Measurements from ENCODE around the gene OR1F1. TPM values are rescaled to one million over a fixed set of nuclear protein-coding genes. Genes with fewer than 3 reads are reported as not detected.

Gene OR1F1
- total and polyA plus RNA-seq, 9 of the 15 experiments (the other 6 are each of a cell fraction or from before 2014, with no cell fraction given): 0.15 to 0.61 (median 0.35) TPM; not detected in 3

DNA sequence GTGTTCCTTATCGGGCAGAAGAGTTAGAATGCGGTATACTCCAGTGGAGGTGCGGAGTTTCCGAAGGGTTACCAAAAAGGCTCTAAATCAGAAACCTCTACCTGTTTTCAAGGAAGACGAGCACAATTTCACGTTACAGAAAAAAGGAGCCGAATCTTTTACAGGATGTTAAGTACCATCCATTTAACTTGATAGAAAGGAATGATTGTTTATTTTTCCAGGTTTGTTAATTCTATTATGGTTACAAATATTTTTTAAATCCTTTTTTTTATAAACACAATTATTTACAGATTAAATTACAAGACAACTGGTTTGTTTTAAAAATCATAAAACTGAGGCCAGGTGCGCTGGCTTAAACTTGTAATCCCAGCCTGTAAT is 35.0 kb upstream of the OR1F1 start (continued):
- TF ChIP-seq, protein P1, sequence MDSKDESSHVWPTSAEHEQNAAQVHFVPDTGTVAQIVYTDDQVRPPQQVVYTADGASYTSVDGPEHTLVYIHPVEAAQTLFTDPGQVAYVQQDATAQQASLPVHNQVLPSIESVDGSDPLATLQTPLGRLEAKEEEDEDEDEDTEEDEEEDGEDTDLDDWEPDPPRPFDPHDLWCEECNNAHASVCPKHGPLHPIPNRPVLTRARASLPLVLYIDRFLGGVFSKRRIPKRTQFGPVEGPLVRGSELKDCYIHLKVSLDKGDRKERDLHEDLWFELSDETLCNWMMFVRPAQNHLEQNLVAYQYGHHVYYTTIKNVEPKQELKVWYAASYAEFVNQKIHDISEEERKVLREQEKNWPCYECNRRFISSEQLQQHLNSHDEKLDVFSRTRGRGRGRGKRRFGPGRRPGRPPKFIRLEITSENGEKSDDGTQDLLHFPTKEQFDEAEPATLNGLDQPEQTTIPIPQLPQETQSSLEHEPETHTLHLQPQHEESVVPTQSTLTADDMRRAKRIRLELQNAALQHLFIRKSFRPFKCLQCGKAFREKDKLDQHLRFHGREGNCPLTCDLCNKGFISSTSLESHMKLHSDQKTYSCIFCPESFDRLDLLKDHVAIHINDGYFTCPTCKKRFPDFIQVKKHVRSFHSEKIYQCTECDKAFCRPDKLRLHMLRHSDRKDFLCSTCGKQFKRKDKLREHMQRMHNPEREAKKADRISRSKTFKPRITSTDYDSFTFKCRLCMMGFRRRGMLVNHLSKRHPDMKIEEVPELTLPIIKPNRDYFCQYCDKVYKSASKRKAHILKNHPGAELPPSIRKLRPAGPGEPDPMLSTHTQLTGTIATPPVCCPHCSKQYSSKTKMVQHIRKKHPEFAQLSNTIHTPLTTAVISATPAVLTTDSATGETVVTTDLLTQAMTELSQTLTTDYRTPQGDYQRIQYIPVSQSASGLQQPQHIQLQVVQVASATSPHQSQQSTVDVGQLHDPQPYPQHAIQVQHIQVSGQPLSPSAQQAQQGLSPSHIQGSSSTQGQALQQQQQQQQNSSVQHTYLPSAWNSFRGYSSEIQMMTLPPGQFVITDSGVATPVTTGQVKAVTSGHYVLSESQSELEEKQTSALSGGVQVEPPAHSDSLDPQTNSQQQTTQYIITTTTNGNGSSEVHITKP (IDR thresholded peaks at IDR 0.05; ENCODE audit: partially characterized antibody): peak; percentile 2
- TF ChIP-seq FOS (IDR thresholded peaks at IDR 0.05; ENCODE audit: extremely low read depth, insufficient read length) (no peak), ZNF197 (CRISPR knock-in tag; IDR thresholded peaks at IDR 0.05; ENCODE audit: low read depth) (0 out of 2 replicates have a peak, but pooled peaks have one; percentile 16), ZNF384 (IDR thresholded peaks at IDR 0.05; ENCODE audit: low read depth, low read length) (no peak), FOXK2 (conservative IDR thresholded peaks at IDR 0.05 in 1 of 2, IDR thresholded peaks at IDR 0.05 in 1 of 2; ENCODE audit: low read depth in 2 of 2) (no peak), ZNF584 (CRISPR knock-in tag; IDR thresholded peaks at IDR 0.05; ENCODE audit: low read depth) (peak; percentile 74; the same call in 1 of the 2 replicates), NR1H2 (CRISPR knock-in tag; IDR thresholded peaks at IDR 0.05) (no peak), ZNF75A (CRISPR knock-in tag; IDR thresholded peaks at IDR 0.05) (no peak), RBM34 (IDR thresholded peaks at IDR 0.05; ENCODE audit: borderline replicate concordance, insufficient read depth, low read length) (no peak), OTX1 (CRISPR knock-in tag; IDR thresholded peaks at IDR 0.05) (no peak), BHLHE40 (IDR thresholded peaks at IDR 0.05; ENCODE audit: low read length) (no peak), SNIP1 (IDR thresholded peaks at IDR 0.05; ENCODE audit: low read depth) (no peak), NFRKB (IDR thresholded peaks at IDR 0.05; ENCODE audit: low read depth) (no peak), RUNX1 (IDR thresholded peaks at IDR 0.05; ENCODE audit: low read depth) (no peak)
- TF ChIP-seq, protein P2, sequence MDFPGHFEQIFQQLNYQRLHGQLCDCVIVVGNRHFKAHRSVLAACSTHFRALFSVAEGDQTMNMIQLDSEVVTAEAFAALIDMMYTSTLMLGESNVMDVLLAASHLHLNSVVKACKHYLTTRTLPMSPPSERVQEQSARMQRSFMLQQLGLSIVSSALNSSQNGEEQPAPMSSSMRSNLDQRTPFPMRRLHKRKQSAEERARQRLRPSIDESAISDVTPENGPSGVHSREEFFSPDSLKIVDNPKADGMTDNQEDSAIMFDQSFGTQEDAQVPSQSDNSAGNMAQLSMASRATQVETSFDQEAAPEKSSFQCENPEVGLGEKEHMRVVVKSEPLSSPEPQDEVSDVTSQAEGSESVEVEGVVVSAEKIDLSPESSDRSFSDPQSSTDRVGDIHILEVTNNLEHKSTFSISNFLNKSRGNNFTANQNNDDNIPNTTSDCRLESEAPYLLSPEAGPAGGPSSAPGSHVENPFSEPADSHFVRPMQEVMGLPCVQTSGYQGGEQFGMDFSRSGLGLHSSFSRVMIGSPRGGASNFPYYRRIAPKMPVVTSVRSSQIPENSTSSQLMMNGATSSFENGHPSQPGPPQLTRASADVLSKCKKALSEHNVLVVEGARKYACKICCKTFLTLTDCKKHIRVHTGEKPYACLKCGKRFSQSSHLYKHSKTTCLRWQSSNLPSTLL (IDR thresholded peaks at IDR 0.05): no peak; the same call in 1 of the 2 replicates
- TF ChIP-seq, protein P3, sequence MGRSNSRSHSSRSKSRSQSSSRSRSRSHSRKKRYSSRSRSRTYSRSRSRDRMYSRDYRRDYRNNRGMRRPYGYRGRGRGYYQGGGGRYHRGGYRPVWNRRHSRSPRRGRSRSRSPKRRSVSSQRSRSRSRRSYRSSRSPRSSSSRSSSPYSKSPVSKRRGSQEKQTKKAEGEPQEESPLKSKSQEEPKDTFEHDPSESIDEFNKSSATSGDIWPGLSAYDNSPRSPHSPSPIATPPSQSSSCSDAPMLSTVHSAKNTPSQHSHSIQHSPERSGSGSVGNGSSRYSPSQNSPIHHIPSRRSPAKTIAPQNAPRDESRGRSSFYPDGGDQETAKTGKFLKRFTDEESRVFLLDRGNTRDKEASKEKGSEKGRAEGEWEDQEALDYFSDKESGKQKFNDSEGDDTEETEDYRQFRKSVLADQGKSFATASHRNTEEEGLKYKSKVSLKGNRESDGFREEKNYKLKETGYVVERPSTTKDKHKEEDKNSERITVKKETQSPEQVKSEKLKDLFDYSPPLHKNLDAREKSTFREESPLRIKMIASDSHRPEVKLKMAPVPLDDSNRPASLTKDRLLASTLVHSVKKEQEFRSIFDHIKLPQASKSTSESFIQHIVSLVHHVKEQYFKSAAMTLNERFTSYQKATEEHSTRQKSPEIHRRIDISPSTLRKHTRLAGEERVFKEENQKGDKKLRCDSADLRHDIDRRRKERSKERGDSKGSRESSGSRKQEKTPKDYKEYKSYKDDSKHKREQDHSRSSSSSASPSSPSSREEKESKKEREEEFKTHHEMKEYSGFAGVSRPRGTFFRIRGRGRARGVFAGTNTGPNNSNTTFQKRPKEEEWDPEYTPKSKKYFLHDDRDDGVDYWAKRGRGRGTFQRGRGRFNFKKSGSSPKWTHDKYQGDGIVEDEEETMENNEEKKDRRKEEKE (IDR thresholded peaks at IDR 0.05; ENCODE audit: borderline replicate concordance in 1 of 2, control insufficient read depth in 1 of 2, low read depth in 2 of 2, low read length in 1 of 2): peak in 1 of 2 experiments; percentile 71; a peak in 1 of 4 replicates
- TF ChIP-seq, protein P4, sequence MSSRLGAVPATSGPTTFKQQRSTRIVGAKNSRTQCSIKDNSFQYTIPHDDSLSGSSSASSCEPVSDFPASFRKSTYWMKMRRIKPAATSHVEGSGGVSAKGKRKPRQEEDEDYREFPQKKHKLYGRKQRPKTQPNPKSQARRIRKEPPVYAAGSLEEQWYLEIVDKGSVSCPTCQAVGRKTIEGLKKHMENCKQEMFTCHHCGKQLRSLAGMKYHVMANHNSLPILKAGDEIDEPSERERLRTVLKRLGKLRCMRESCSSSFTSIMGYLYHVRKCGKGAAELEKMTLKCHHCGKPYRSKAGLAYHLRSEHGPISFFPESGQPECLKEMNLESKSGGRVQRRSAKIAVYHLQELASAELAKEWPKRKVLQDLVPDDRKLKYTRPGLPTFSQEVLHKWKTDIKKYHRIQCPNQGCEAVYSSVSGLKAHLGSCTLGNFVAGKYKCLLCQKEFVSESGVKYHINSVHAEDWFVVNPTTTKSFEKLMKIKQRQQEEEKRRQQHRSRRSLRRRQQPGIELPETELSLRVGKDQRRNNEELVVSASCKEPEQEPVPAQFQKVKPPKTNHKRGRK (tag; IDR thresholded peaks at IDR 0.05): no peak
